OCI-LY7 (cell line): ENCODE data around the gene THOC7. TPM values are rescaled to one million over a fixed set of nuclear protein-coding genes. Genes with fewer than 3 reads are reported as not detected.

Experiments
- BruUV-seq: library from RNA; stranded (reverse); fragments of 400-500 nt; replicated peaks from 2 replicates; lab custom pipeline; 2021; lab: Mats Ljungman, UMichigan
- CTCF ChIA-PET: fragments of 300-600 bp; sonication (Branson Sonifier 250); formaldehyde crosslinking; loops from one replicate; lab custom pipeline; 2022; ENCODE audit warnings: antibody characterized with exemption; ENCODE audit not compliant: unreplicated experiment; lab: Charles Lee
- POLR2A ChIA-PET: fragments of 300-600 bp; sonication (Branson Sonifier 250); formaldehyde crosslinking; loops from one replicate; lab custom pipeline; 2022; ENCODE audit warnings: antibody characterized with exemption; lab: Charles Lee
- DNase-seq: peaks from one replicate; pipeline ENCODE4 v3.0.0-alpha.2; 2015; ENCODE audit warnings: low spot score
- H2AFZ ChIP-seq: fragments of 200-600 bp; sonication (generic), shearing (Covaris generic); 2 replicates; pipeline ENCODE4 v1.6.1; 2014; ENCODE audit warnings: mild to moderate bottlenecking, antibody characterized with exemption, low read length, moderate library complexity
- H3K27ac ChIP-seq: fragments of 200-600 bp; sonication (generic); 2 replicates; pipeline ENCODE4 v1.5.1; 2014; ENCODE audit warnings: mixed run types, low read depth, mild to moderate bottlenecking, moderate library complexity, low read length, inconsistent platforms; ENCODE audit not compliant: poor library complexity, severe bottlenecking
- H3K36me3 ChIP-seq: fragments of 200-600 bp; sonication (generic); 2 replicates; pipeline ENCODE4 v1.6.1; 2014; ENCODE audit warnings: mild to moderate bottlenecking, antibody characterized with exemption, low read length, moderate library complexity, mixed read lengths; ENCODE audit not compliant: insufficient read depth
- H3K4me1 ChIP-seq: fragments of 200-600 bp; sonication (generic); 2 replicates; pipeline ENCODE4 v1.5.1; 2014; ENCODE audit warnings: mild to moderate bottlenecking, low read length; ENCODE audit not compliant: insufficient read depth, poor library complexity, severe bottlenecking
- H3K4me2 ChIP-seq: fragments of 200-600 bp; sonication (generic); 2 replicates; pipeline ENCODE4 v1.6.1; 2014; ENCODE audit warnings: mild to moderate bottlenecking, low read length
- H3K4me3 ChIP-seq: fragments of 200-600 bp; sonication (generic); 2 replicates; pipeline ENCODE4 v1.5.1; 2014; ENCODE audit warnings: mild to moderate bottlenecking, low read depth, low read length; ENCODE audit not compliant: poor library complexity, severe bottlenecking
- H3K79me2 ChIP-seq: fragments of 200-600 bp; sonication (generic); 2 replicates; pipeline ENCODE4 v1.6.1; 2016; ENCODE audit warnings: low read depth, mild to moderate bottlenecking, low read length, moderate library complexity, mixed read lengths; ENCODE audit not compliant: insufficient read depth
- H3K9me2 ChIP-seq: fragments of 200-600 bp; sonication (generic); 2 replicates; pipeline ENCODE4 v1.6.1; 2016; ENCODE audit warnings: mild to moderate bottlenecking, low read length, mixed read lengths; ENCODE audit not compliant: insufficient read depth
- H3K9me3 ChIP-seq: fragments of 200-600 bp; sonication (generic); 2 replicates; pipeline ENCODE4 v1.6.1; 2014; ENCODE audit warnings: mild to moderate bottlenecking, mixed run types, low read length, mixed read lengths
- H4K20me1 ChIP-seq: fragments of 200-600 bp; sonication (generic); 2 replicates; pipeline ENCODE4 v1.6.1; 2014; ENCODE audit warnings: mild to moderate bottlenecking, antibody characterized with exemption, low read length, moderate library complexity, mixed read lengths; ENCODE audit not compliant: insufficient read depth
- EZH2phosphoT487 ChIP-seq: fragments of 200-600 bp; sonication (generic); IDR thresholded peaks from 2 replicates; pipeline ENCODE4 v1.6.1; 2018; ENCODE audit warnings: low read depth, borderline replicate concordance, mild to moderate bottlenecking, mixed run types, antibody characterized with exemption, low read length, moderate library complexity, mixed read lengths
- intact Hi-C: fragments of 100-400 bp; cut with micrococcal nuclease; formaldehyde crosslinking; loops from one replicate; pipeline ENCODE4 v1.10.0; 2022; ENCODE audit not compliant: unreplicated experiment
- total RNA-seq, 2 experiments: library from RNA; depleted of rRNA in 1 of 2; stranded (reverse); fragments of >200 nt in 1 of 2; shearing (Covaris generic) in 1 of 2; gene quantifications; 2 replicates each; pipeline ENCODE4 v1.2.3, GENCODE V29; 2014 to 2022
- TF ChIP-seq, protein P1 (sequence below): fragments of 200-600 bp; sonication (generic); conservative IDR thresholded peaks from 2 replicates; pipeline ENCODE4 v1.5.1; 2014; ENCODE audit warnings: mild to moderate bottlenecking, antibody characterized with exemption, low read length, moderate library complexity, mixed read lengths

The THOC7 gene
- total RNA-seq, 2 experiments from 2014 or later: 62.2 to 103 TPM

DNA sequence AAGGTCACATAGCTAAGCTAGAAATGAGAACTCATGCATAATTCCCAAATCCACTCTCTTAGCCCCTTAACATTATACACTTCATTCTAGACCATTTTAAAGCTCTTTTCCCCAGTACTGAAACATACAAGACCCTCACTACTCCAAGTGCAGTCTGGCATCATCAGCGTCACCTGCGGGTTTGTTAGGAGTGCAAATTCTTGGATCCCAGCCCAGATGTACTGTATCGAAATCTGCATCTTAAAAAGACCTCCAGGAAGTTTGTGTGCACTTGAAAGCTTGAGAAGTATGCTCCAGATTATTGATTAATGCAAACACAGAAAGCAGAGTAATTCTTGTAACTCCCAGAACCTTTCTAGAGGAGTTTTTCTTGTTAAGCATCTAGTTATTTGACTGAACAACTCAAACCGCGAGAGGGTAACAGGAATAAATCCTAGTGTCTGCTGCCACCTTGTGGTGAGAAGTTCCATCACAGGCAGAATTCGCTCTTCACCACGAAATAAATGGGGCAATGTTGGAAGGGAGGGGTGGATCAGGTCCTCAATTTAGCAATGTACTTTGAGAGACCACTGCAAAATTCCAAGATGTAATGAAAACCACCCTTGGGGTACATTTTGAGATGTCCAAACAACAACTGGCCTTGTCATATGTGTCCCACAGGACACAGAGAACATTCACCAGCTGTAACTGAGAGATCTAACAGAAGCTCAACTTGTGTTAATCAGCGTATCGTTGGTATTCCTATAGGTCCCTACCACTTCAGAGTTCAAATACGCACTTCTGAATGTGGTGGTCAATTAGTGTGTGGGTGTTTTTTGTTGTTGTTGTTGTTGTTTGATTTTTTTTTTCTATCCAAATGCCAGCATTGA lies 45.1 kb downstream of the THOC7 start:
- CTCF ChIA-PET: interaction anchor here (0.9 kb wide), 1 partner anchor 466 kb away, joined by 3 read pairs; no protein-coding TSS in a partner anchor
- BruUV-seq: no TSS peak
- Histone ChIP-seq H3K79me2 (no peaks in the 10 kb centered on the region), H4K20me1 (no peaks in the 10 kb centered on the region), H3K36me3 (no peaks in the 10 kb centered on the region), H3K4me2 (no peak overlapping the region), H2AFZ (no peak overlapping the region), H3K27ac (no peak overlapping the region), H3K4me1 (no peaks in the 10 kb centered on the region), H3K9me3 (no peaks in the 10 kb centered on the region), H3K4me3 (no peak overlapping the region), H3K9me2 (no peaks in the 10 kb centered on the region)
- POLR2A ChIA-PET: interaction anchor here (0.5 to 0.7 kb wide), 2 partner anchors 44 to 295 kb away, joined by 3 read pairs; no protein-coding TSS in a partner anchor
- peak; percentile 68 for DNase-seq
- TF ChIP-seq, protein P1, sequence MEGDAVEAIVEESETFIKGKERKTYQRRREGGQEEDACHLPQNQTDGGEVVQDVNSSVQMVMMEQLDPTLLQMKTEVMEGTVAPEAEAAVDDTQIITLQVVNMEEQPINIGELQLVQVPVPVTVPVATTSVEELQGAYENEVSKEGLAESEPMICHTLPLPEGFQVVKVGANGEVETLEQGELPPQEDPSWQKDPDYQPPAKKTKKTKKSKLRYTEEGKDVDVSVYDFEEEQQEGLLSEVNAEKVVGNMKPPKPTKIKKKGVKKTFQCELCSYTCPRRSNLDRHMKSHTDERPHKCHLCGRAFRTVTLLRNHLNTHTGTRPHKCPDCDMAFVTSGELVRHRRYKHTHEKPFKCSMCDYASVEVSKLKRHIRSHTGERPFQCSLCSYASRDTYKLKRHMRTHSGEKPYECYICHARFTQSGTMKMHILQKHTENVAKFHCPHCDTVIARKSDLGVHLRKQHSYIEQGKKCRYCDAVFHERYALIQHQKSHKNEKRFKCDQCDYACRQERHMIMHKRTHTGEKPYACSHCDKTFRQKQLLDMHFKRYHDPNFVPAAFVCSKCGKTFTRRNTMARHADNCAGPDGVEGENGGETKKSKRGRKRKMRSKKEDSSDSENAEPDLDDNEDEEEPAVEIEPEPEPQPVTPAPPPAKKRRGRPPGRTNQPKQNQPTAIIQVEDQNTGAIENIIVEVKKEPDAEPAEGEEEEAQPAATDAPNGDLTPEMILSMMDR: peak; percentile 93
- TF ChIP-seq EZH2phosphoT487: no peak
- intact Hi-C loops: loop anchor here (1.0 kb wide), 1 partner anchor 469 kb away; no protein-coding TSS in a partner anchor

DNA sequence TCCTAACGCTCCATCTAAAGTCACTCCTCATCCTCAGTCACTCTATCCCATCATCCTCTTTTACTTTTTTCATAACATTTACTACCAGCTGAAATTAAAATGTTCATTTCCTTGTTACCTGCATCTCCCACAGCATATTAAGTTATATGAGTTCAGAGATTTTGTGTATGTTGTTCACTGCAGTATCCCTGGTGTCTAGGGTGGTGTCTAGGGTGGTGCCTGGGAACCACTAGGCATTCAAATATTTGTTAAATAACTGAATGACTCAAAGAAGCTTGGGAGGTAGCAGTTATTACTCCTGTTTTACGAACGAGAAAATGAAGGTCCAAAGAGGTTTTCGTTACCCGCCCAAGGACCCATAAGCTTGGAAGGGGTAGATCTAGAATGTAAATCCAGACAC lies 46.4 kb downstream of the THOC7 start:
- Histone ChIP-seq H3K4me2 (no peak overlapping the region), H3K9me3 (no peaks in the 10 kb centered on the region), H3K27ac (no peak overlapping the region), H4K20me1 (no peaks in the 10 kb centered on the region), H3K9me2 (no peaks in the 10 kb centered on the region), H3K36me3 (no peaks in the 10 kb centered on the region), H3K79me2 (no peaks in the 10 kb centered on the region), H3K4me3 (no peak overlapping the region), H3K4me1 (no peaks in the 10 kb centered on the region), H2AFZ (no peak overlapping the region)
- ChIA-PET POLR2A (interaction anchor here (0.7 to 0.9 kb wide), 2 partner anchors 297 to 897 kb away, joined by 4 read pairs; no protein-coding TSS in a partner anchor), CTCF (no interaction called here)
- no TSS peak for BruUV-seq
- no peak for TF ChIP-seq EZH2phosphoT487
- TF ChIP-seq, protein P1: no peak
- intact Hi-C loops: no loop called here
- no peak for DNase-seq

DNA sequence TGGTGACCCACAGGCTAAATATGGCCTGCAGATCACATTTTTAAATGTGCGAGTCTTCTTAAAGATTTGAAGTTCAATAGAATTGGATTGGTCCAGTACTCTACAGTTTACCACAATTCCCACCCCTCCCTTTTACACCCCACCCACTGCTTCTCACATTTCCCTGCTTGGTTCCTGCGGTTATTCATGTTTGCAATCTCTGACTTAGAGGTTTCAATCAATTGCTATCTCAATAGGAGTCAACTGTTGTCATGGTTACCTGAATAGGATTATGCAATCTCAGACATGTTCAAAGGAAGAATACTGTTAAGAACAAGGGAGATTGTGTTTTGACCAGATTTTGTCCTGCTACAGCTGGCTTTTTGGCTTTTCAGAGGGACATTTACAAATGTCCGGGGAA lies 49.4 kb downstream of the THOC7 start:
- no TSS peak for BruUV-seq
- no peak overlapping the region for H3K27ac ChIP-seq
- H3K9me2 ChIP-seq: no peaks in the 10 kb centered on the region
- ChIA-PET CTCF (no interaction called here), POLR2A (no interaction called here)
- H4K20me1 ChIP-seq: no peaks in the 10 kb centered on the region
- H3K4me2 ChIP-seq: no peak overlapping the region
- H3K4me3 ChIP-seq: no peak overlapping the region
- DNase-seq: no peak
- TF ChIP-seq EZH2phosphoT487: no peak
- TF ChIP-seq, protein P1: no peak
- no peaks in the 10 kb centered on the region for H3K4me1 ChIP-seq
- H3K79me2 ChIP-seq: no peaks in the 10 kb centered on the region
- no peaks in the 10 kb centered on the region for H3K36me3 ChIP-seq
- no peaks in the 10 kb centered on the region for H3K9me3 ChIP-seq
- intact Hi-C loops: no loop called here
- no peak overlapping the region for H2AFZ ChIP-seq
